HG03457 (cell line): ENCODE data around the gene DHTKD1.
"Not testable (repeated sequence)": the region's sequence is repeated elsewhere in the genome, so short reads cannot be mapped to it uniquely, and the experiment has no call there.

ENCODE experiments used
- ATAC-seq: cut with Tn5 transposase; IDR thresholded peaks from one replicate; pipeline ENCODE4 v1.9.1; 2021; ENCODE audit warnings: moderate number of reproducible peaks; ENCODE audit not compliant: unreplicated experiment

Gene DHTKD1

DNA sequence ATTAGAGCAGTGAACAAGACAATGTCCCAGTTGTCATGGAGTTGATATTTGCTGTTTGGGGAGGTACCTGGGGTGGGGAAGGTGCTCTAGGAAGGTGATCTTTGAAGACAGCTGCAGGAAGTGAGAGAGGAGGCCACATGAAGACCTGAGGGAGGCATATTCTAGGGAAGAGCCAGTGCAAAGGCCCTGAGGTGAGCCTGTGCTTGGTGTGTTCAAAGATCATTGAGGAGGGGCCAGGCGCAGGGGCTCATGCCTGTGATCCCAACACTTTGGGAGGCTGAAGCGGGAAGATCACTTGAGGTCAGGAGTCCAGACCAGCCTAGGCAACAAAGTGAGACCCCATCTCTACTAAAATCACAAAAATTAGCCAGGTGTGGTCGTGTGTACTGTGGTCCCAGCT, 75.8 kb downstream of the DHTKD1 start:
- ATAC-seq, result no peak

DNA sequence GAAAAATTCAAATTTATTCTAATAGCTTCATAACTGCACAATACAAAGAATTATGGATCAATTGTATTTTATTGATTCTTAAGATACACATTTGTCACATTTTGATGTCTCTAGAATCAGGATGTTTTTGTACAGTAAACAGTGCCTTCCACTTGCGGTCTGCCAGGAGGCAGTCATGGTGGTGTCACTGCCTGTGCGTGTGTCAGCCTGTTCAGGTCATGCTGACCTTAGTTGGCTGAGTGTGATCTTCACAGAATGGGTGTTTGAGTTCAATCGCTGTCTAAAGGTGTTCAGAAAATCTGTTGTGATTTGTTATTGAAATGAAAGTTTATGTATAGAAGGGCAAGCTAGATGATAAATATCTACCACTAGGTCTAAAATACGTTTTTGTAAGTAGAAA, 81.4 kb downstream of the DHTKD1 start:
- ATAC-seq, result no peak

DNA sequence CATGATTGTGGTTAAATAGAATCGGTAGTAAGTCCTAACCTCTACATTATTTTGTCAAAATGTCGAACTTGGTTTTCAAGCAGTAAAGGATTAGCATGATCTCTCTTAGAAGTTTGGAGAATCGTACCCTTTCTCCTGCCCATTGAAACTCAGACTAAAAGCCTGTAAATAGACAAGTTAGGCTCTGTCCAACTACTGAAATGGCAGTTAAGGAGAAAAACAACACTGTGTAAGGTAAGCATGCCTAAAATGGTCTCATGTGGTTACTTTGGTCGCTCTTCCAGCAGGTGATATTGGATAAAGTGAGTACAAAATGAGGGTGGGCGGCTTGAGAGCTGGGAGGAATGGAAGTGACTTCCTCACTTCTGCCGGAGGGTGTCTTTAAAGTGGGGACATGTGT, 85.8 kb downstream of the DHTKD1 start:
- no peak for ATAC-seq

DNA sequence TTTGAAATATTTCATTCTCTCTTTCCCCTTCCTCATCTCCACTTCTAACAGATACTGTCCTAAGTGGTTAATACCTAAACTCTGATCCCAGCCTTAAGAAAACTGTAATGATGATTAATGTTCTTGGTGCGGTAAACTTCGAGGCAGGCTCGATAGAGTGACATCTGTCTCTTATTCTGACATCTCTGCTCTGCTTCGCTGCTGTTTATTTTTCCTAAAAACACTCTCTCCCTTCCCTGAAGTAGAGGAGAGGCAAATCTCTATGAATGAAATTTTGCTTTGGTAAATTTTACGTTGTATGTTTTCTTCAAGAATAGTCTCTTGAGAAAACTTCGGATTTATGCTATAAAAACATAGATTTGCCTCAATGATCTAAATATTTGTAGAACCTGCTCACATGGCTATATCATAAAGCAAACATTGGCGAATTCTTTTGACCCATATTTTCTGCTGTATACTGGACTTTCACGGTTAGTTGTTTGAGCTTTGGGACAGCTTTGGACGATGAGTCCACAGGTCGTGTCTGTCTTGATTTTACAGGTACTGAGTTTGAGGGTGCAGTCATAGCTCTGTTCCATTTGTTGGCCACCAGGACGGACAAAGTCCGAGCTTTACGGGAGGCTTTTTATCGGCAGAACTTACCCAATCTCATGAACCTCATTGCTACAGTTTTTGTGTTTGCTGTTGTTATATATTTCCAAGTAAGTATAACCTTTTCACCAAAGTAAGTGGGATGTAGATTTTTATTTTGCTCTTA, 87.8 kb downstream of the DHTKD1 start:
- no peak for ATAC-seq

DNA sequence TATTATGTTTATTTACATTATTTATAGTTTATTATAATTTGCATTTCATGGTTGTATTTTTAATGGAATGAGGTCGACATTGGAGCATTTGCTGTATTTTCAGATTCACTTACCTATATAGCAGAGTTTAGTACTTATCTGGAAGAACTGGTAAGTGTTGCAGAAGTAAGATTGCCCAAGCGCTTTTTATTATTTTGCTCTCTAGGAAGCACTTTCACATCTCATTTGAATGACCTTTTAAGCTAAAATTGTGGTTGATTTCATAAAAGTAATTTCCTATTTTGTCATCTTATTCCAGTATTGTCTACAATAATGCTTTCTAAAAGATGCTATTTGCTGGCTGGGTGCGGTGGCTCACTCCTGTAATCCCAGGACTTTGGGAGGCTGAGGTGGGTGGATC, 89.4 kb downstream of the DHTKD1 start:
- ATAC-seq, result no peak

DNA sequence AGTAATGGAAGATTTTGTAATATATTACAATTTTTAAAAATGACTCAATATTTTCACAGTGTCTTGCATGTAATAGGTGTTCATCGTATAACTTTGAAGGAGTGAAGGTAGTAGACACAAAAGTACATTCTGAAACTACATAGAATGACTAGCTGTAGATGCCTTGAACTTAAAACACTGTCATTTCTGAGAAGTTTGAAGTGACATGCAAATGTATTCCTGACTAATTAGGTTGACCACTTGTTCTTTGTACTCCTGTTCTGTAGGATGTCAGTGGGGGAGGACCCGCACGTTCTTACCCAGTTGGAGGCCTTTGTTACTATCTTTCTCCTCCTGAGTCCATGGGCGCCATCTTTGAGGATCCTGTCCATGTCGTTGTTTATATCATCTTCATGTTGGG, 91.9 kb downstream of the DHTKD1 start:
- ATAC-seq, result no peak

DNA sequence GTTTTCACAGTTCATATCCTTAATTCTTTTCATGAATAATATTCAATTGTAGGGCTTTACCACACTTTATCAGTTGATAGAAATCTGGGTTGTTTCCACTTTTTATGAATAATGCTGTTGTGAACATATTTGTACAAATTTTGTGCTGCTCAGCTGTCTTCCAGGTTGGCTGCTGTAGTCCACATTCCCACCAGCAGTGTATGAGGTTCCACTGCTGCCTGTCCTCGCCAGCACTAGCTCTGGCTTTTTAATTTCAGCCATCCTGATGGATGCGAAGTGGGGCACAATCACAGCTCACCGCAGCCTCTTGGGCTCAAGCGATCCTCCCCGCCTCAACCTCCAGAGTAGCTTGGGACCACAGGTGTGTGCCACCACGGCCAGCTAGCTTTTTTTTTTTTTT, 94.2 kb downstream of the DHTKD1 start:
- ATAC-seq, result no peak

DNA sequence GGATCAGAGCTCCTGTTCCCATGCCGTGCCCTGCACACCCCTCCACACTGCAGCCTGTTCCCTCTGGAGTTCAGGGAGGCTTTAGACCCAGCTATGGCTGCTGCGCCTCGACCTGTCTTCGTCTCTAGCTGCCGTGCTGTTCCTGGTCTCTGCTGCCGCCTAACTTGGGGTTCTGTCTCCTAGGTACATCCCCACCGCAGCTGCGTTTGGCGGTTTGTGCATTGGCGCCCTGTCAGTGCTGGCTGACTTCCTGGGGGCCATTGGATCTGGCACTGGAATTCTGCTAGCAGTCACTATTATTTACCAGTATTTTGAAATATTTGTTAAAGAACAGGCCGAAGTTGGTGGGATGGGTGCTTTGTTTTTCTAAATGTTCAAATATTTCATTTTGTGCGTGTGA, 95.3 kb downstream of the DHTKD1 start:
- ATAC-seq, result no peak

DNA sequence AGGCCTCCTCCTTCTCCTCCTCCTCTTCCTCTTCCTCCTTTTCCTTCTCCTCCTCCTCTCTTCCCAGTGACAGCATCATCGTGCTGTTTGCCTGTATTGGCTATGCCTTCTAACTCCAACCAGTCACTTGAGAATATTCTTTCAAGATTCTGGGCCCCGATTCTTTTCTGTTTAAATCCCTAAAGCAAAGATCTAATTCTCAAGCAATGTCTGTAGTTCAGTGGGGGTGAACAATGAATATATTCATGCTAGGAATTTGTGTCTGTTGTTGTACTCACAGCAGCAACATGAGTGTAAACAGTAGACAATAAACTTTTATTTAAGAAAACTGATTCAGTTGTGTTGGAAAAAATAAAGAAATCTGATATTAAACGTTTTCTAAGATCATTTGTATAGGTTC, 96.3 kb downstream of the DHTKD1 start:
- ATAC-seq, result no peak

DNA sequence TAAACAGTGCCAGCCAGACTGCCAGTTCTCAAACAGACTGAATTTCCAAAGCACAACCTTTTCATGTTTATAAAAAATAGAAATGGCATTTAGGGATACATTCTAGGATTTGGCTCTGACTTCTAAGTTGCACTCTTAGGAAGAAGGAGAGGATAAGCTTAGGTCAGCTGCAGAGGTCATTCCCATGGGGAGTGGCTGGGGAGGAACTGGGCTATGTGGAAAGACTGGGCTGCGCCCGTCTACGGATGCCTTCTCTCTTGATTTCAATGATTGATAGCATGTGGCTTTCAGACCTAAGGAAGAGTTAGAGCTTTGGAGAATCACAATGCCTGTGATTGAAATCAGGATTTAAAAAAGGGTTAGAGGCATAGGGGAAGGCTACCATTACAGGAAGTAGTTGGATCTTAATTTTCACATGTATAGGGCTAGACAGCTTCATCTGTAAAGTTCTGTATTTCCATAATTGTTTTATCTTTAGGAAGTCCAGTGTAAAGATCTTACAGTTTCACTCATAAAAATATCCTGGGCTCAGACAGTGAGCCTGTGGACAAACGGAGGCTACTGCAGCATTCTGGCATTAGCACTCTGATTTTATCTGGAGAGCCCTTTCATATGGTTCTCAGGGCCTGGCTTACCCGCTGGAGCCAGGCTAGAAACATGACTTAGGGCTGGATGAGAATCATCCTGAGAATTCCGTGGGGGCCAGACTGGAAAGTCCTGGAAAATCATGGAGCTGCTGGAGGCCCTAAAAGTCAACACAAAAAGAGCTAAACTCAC, 97.4 kb downstream of the DHTKD1 start:
- no peak for ATAC-seq

DNA sequence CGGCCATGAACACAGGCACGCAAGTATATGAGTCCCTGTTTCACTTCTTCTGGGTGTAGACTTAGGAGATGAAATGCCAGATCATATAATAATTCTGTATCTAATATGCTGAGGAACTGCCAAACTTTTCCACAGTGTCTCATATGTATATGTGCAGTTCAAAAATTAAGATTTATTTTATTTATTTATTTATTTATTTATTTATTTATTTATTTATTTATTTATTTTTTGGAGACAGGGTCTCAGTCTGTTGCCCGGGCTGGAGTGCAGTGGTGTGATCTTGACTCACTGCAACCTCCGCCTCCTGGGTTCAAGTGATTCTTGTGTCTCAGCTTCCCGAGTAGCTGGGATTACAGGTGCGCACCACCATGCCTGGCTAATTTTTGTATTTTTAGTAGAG, 102.8 kb downstream of the DHTKD1 start:
- ATAC-seq, result not testable (repeated sequence)
